Measurements from ENCODE around the gene ACVR1.

Gene ACVR1

GRCh38 chr2:157822533-157822932 is 53.6 kb downstream of the ACVR1 start:
- no peak for TF ChIP-seq CTCF (IDR thresholded peaks at IDR 0.05; ENCODE audit: low read depth, low read length, poor library complexity, severe bottlenecking)
- TF ChIP-seq EZH2phosphoT487 (IDR thresholded peaks at IDR 0.05; ENCODE audit: borderline replicate concordance, low read length) = no peak
- Histone ChIP-seq H3K4me2 (ENCODE audit: low read length) (no peak overlapping the region), H3K9me3 (ENCODE audit: control insufficient read depth, insufficient read depth, low read length) (no peaks in the 10 kb centered on the region), H3K9me2 (replicated peaks; ENCODE audit: control insufficient read depth, low read length) (no peaks in the 10 kb centered on the region), H3K4me1 (ENCODE audit: control insufficient read depth, low read length) (no peaks in the 10 kb centered on the region), H3K27ac (ENCODE audit: low read depth, low read length) (no peak overlapping the region), H3K27me3 (ENCODE audit: control insufficient read depth, low read length) (no peaks in the 10 kb centered on the region), H3K36me3 (ENCODE audit: control insufficient read depth, low read length) (no peaks in the 10 kb centered on the region), H3K79me2 (ENCODE audit: control insufficient read depth, low read length) (no peaks in the 10 kb centered on the region), H3K4me3 (ENCODE audit: low read length) (no peak overlapping the region), H3F3A (ENCODE audit: control insufficient read depth, insufficient read depth) (no peaks in the 10 kb centered on the region), H4K20me1 (ENCODE audit: control insufficient read depth, insufficient read depth, low read depth, low read length) (no peaks in the 10 kb centered on the region)

GRCh38 chr2:157821519-157822131 is 54.5 kb downstream of the ACVR1 start:
- no peaks in the 10 kb centered on the region for H3K9me3 ChIP-seq (ENCODE audit: control insufficient read depth, insufficient read depth, low read length)
- no peaks in the 10 kb centered on the region for H3K27me3 ChIP-seq (ENCODE audit: control insufficient read depth, low read length)
- H4K20me1 ChIP-seq (ENCODE audit: control insufficient read depth, insufficient read depth, low read depth, low read length) = no peaks in the 10 kb centered on the region
- TF ChIP-seq EZH2phosphoT487 (IDR thresholded peaks at IDR 0.05; ENCODE audit: borderline replicate concordance, low read length) (no peak), CTCF (IDR thresholded peaks at IDR 0.05; ENCODE audit: low read depth, low read length, poor library complexity, severe bottlenecking) (no peak)
- H3K79me2 ChIP-seq (ENCODE audit: control insufficient read depth, low read length) = no peaks in the 10 kb centered on the region
- no peaks in the 10 kb centered on the region for H3F3A ChIP-seq (ENCODE audit: control insufficient read depth, insufficient read depth)
- H3K4me1 ChIP-seq (ENCODE audit: control insufficient read depth, low read length) = no peaks in the 10 kb centered on the region
- H3K27ac ChIP-seq (ENCODE audit: low read depth, low read length) = no peak overlapping the region
- no peak overlapping the region for H3K4me3 ChIP-seq (ENCODE audit: low read length)
- no peak overlapping the region for H3K4me2 ChIP-seq (ENCODE audit: low read length)
- no peaks in the 10 kb centered on the region; the same call in 1 of the 2 replicates for H3K36me3 ChIP-seq (ENCODE audit: control insufficient read depth, low read length)
- H3K9me2 ChIP-seq (replicated peaks; ENCODE audit: control insufficient read depth, low read length) = no peaks in the 10 kb centered on the region

- Histone ChIP-seq H3K9me3 (ENCODE audit: control insufficient read depth, insufficient read depth, low read length) (no peaks in the 10 kb centered on the region), H3K9me2 (replicated peaks; ENCODE audit: control insufficient read depth, low read length) (no peaks in the 10 kb centered on the region), H3K4me1 (ENCODE audit: control insufficient read depth, low read length) (no peaks in the 10 kb centered on the region), H3K4me3 (ENCODE audit: low read length) (no peak overlapping the region), H3K27ac (ENCODE audit: low read depth, low read length) (no peak overlapping the region), H3F3A (ENCODE audit: control insufficient read depth, insufficient read depth) (no peaks in the 10 kb centered on the region), H3K27me3 (ENCODE audit: control insufficient read depth, low read length) (no peaks in the 10 kb centered on the region), H3K79me2 (ENCODE audit: control insufficient read depth, low read length) (no peaks in the 10 kb centered on the region), H3K36me3 (ENCODE audit: control insufficient read depth, low read length) (no peaks in the 10 kb centered on the region; the same call in 1 of the 2 replicates), H3K4me2 (ENCODE audit: low read length) (no peak overlapping the region), H4K20me1 (ENCODE audit: control insufficient read depth, insufficient read depth, low read depth, low read length) (no peaks in the 10 kb centered on the region)
- TF ChIP-seq EZH2phosphoT487 (IDR thresholded peaks at IDR 0.05; ENCODE audit: borderline replicate concordance, low read length) (no peak), CTCF (IDR thresholded peaks at IDR 0.05; ENCODE audit: low read depth, low read length, poor library complexity, severe bottlenecking) (no peak)
Measured at GRCh38 chr2:157820193-157820592, 55.9 kb downstream of the ACVR1 start.
